Naive B cell (primary cell): ENCODE measurements around the gene TBX1. TPM values are rescaled to one million over a fixed set of nuclear protein-coding genes. Genes with fewer than 3 reads are reported as not detected.

Experiments
- ATAC-seq, 2 donors: fragments of 150-1000 bp; cut with Tn5 transposase; 2 replicates each; pipeline ENCODE4 v1.10.0; 2021; ENCODE audit warnings: low read depth in 2 of 2, mild to moderate bottlenecking in 2 of 2, moderate library complexity in 2 of 2
- DNase-seq: peaks from one replicate; pipeline ENCODE4 v3.0.0; 2022
- H3K27ac Mint-ChIP-seq, 6 donors: one replicate each; pipeline ENCODE4 v1.8.0; 2020 to 2022; ENCODE audit warnings: mild to moderate bottlenecking in 6 of 6, mixed read lengths in 6 of 6, moderate library complexity in 5 of 6, inconsistent platforms in 2 of 6
- H3K27me3 Mint-ChIP-seq, 3 donors: one replicate each; pipeline ENCODE4 v1.8.0; 2021 to 2022; ENCODE audit warnings: mixed read lengths in 3 of 3, mild to moderate bottlenecking in 1 of 3
- H3K36me3 Mint-ChIP-seq, 2 donors: one replicate each; pipeline ENCODE4 v1.8.0; 2020 to 2022; ENCODE audit warnings: mixed read lengths in 2 of 2, inconsistent platforms in 1 of 2, mild to moderate bottlenecking in 1 of 2
- H3K4me1 Mint-ChIP-seq, 3 donors: one replicate each; pipeline ENCODE4 v1.8.0; 2020 to 2022; ENCODE audit warnings: mixed read lengths in 3 of 3, inconsistent platforms in 1 of 3, mild to moderate bottlenecking in 1 of 3, moderate library complexity in 1 of 3
- H3K4me3 Mint-ChIP-seq, 8 donors: one replicate each; pipeline ENCODE4 v1.8.0; 2020 to 2022; ENCODE audit warnings: mild to moderate bottlenecking in 8 of 8, mixed read lengths in 8 of 8, moderate library complexity in 8 of 8, inconsistent platforms in 2 of 8
- H3K9me3 Mint-ChIP-seq, 7 donors: one replicate each; pipeline ENCODE4 v1.8.0; 2020 to 2022; ENCODE audit warnings: mixed read lengths in 7 of 7, mild to moderate bottlenecking in 5 of 7, inconsistent platforms in 2 of 7, moderate library complexity in 1 of 7
- polyA plus RNA-seq, 6 donors: library from polyadenylated mRNA; unstranded; fragments of 300-500 nt; fragmentation: Illumina TruSeq; gene quantifications; one replicate each; pipeline ENCODE4 v1.2.3, GENCODE V29; 2021; ENCODE audit warnings: low read depth in 6 of 6

TBX1 gene
- polyA plus RNA-seq, 6 donors from 2014 or later = not detected

GRCh38 chr22:19811811-19812771 lies 51.5 kb downstream of the TBX1 start:
- no peak overlapping the region for H3K27ac Mint-ChIP-seq

DNA sequence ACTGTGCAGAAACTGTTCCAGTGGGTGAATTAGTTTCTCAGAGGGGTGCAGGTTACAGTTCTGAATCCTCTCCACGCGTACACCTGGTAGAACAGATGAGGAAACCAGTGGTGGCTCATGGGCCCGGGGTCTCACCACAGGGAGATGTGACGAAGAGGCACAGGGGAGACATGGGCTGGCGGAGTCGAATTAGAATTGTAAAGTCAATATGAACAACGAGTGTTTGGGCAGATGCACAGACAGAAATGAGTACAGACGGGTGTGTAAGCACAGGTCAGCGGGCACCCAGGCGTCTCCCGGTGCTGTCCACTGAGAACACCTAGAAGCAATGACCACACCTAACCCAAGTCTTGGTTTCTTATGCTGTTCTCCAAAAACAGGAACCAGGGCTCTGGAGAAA lies 52.3 kb downstream of the TBX1 start:
- H3K9me3 Mint-ChIP-seq = no peaks in the 10 kb centered on the region
- H3K27ac Mint-ChIP-seq = no peak overlapping the region
- H3K4me3 Mint-ChIP-seq = no peak overlapping the region
- no peaks in the 10 kb centered on the region for H3K27me3 Mint-ChIP-seq
- peaks cover 0 to 3% (median 0%) of the 10 kb centered on the region in 3 donors for H3K4me1 Mint-ChIP-seq
- ATAC-seq (no peak), DNase-seq (no peak)
- H3K36me3 Mint-ChIP-seq = peaks cover 0 to 5% of the 10 kb centered on the region in 2 donors

More at GRCh38 chr22:19811811-19812771, 51.5 kb downstream of the TBX1 start:
- Mint-ChIP-seq H3K36me3 (peaks cover 0 to 5% of the 10 kb centered on the region in 2 donors), H3K4me3 (no peak overlapping the region), H3K27me3 (no peaks in the 10 kb centered on the region), H3K4me1 (peaks cover 0 to 3% (median 0%) of the 10 kb centered on the region in 3 donors), H3K9me3 (no peaks in the 10 kb centered on the region)
- DNase-seq (no peak), ATAC-seq (no peak)

GRCh38 chr22:19814428-19814827 lies 53.9 kb downstream of the TBX1 start:
- Mint-ChIP-seq H3K27me3 (no peaks in the 10 kb centered on the region), H3K27ac (no peak overlapping the region), H3K4me1 (peaks cover 0 to 3% (median 0%) of the 10 kb centered on the region in 3 donors), H3K4me3 (no peak overlapping the region), H3K36me3 (peaks cover 0 to 5% of the 10 kb centered on the region in 2 donors), H3K9me3 (no peaks in the 10 kb centered on the region)
- DNase-seq = no peak
- ATAC-seq = no peak

- H3K4me3 Mint-ChIP-seq = no peak overlapping the region
- no peaks in the 10 kb centered on the region for H3K9me3 Mint-ChIP-seq
- H3K4me1 Mint-ChIP-seq = peaks cover 0 to 3% (median 0%) of the 10 kb centered on the region in 3 donors
- DNase-seq (no peak), ATAC-seq (no peak)
- H3K36me3 Mint-ChIP-seq = peaks cover 0 to 5% of the 10 kb centered on the region in 2 donors
- H3K27ac Mint-ChIP-seq = no peak overlapping the region
- H3K27me3 Mint-ChIP-seq = no peaks in the 10 kb centered on the region
Measured at GRCh38 chr22:19815093-19815822, 54.7 kb downstream of the TBX1 start.

GRCh38 chr22:19815823-19816290 lies 55.3 kb downstream of the TBX1 start:
- ATAC-seq = no peak
- H3K4me1 Mint-ChIP-seq = peaks cover 0 to 3% (median 0%) of the 10 kb centered on the region in 3 donors
- no peaks in the 10 kb centered on the region for H3K9me3 Mint-ChIP-seq
- no peaks in the 10 kb centered on the region for H3K27me3 Mint-ChIP-seq
- H3K4me3 Mint-ChIP-seq = no peak overlapping the region
- no peak for DNase-seq
- peak overlapping the region in 1 of 6 donors; percentile 59 for H3K27ac Mint-ChIP-seq
- peaks cover 0 to 5% of the 10 kb centered on the region in 2 donors for H3K36me3 Mint-ChIP-seq

GRCh38 chr22:19816372-19817119 lies 56.0 kb downstream of the TBX1 start:
- Mint-ChIP-seq H3K36me3 (peaks cover 0 to 5% of the 10 kb centered on the region in 2 donors), H3K4me3 (no peak overlapping the region), H3K4me1 (peaks cover 0 to 3% (median 0%) of the 10 kb centered on the region in 3 donors), H3K9me3 (no peaks in the 10 kb centered on the region), H3K27me3 (no peaks in the 10 kb centered on the region), H3K27ac (no peak overlapping the region)
- ATAC-seq (no peak), DNase-seq (no peak)

Other genes with a start within 250 kb of the TBX1 start
- gene CLDN5, start 236.4 kb upstream of the TBX1 start, polyA plus RNA-seq = 1 to 10 TPM in 4 of 6 donors, under 1 TPM in 1, not detected in 1; 0.31 to 2.4 (median 2.0) TPM
- 1 to 10 TPM in 3 of 6 donors, under 1 TPM in 2, not detected in 1; 0.38 to 1.6 (median 1.0) TPM for gene SEPTIN5, start 46.3 kb upstream of the TBX1 start, polyA plus RNA-seq
- 1 to 10 TPM in 5 of 6 donors, under 1 TPM in 1; 0.38 to 6.2 (median 4.0) TPM for gene GP1BB, start 37.2 kb upstream of the TBX1 start, polyA plus RNA-seq
- gene GNB1L, start 94.1 kb downstream of the TBX1 start, polyA plus RNA-seq = 10 to 100 TPM in 4 of 6 donors, 1 to 10 TPM in 2; 6.2 to 14.8 (median 12.0) TPM
- 1 to 10 TPM in 5 of 6 donors, not detected in 1; 5.5 to 8.9 (median 6.1) TPM for gene RTL10, start 94.1 kb downstream of the TBX1 start, polyA plus RNA-seq
- gene COMT, start 181.0 kb downstream of the TBX1 start, polyA plus RNA-seq = 10 to 100 TPM; 62.2 to 76.0 (median 69.6) TPM
- gene TXNRD2, start 181.0 kb downstream of the TBX1 start, polyA plus RNA-seq = 10 to 100 TPM in 3 of 6 donors, 1 to 10 TPM in 3; 8.1 to 14.7 (median 10.1) TPM